A549 (cell line): Measurements from ENCODE around the gene GPR4.
"Not testable (repeated sequence)": the region's sequence is repeated elsewhere in the genome, so short reads cannot be mapped to it uniquely, and the experiment has no call there.

Experiments
- CHD4 ChIP-seq: fragments of 200-600 bp; sonication (generic); IDR thresholded peaks from 2 replicates; pipeline ENCODE4 v1.6.1; 2016; ENCODE audit warnings: antibody characterized with exemption, mild to moderate bottlenecking, borderline replicate concordance
- CTCF ChIP-seq: fragments of >200 bp; sonication (Bioruptor Twin); formaldehyde crosslinking; IDR thresholded peaks from 3 replicates; pipeline ENCODE4 v1.5.1; 2016
- ESRRA ChIP-seq: fragments of 150-350 bp; IDR thresholded peaks from 2 replicates; pipeline ENCODE4 v1.6.1; 2014; ENCODE audit warnings: mild to moderate bottlenecking, low read length, borderline replicate concordance
- FOSL2 ChIP-seq, 2 experiments: fragments of 450-650 bp in 1 of 2; fragments of >200 bp in 1 of 2; sonication (Bioruptor Twin) in 1 of 2; formaldehyde crosslinking; IDR thresholded peaks; 2 replicates each; pipeline versions ENCODE4 v1.5.0 to v1.6.1; 2016 to 2020; ENCODE audit warnings: mild to moderate bottlenecking in 1 of 2, moderate library complexity in 1 of 2
- HOXA7 ChIP-seq: fragments of 250-450 bp; sonication (Bioruptor Pico); IDR thresholded peaks from 2 replicates; pipeline ENCODE4 v1.5.0; 2020; ENCODE audit warnings: mild to moderate bottlenecking, moderate library complexity
- MAZ ChIP-seq: fragments of 150-350 bp; IDR thresholded peaks from 2 replicates; pipeline ENCODE4 v1.6.1; 2014; ENCODE audit warnings: antibody characterized with exemption, low read depth, low read length, borderline replicate concordance
- MYC ChIP-seq: IDR thresholded peaks from 2 replicates; pipeline ENCODE4 v1.6.1; 2012; ENCODE audit warnings: mild to moderate bottlenecking, inconsistent platforms, low read length, improper control_type of control experiment, borderline replicate concordance
- PBX3 ChIP-seq: IDR thresholded peaks from 2 replicates; pipeline ENCODE4 v1.6.1; 2012
- PHF8 ChIP-seq: fragments of 200-600 bp; sonication (generic); IDR thresholded peaks from 2 replicates; pipeline ENCODE4 v1.6.1; 2016; ENCODE audit warnings: low read depth, mild to moderate bottlenecking, antibody characterized with exemption, moderate library complexity, borderline replicate concordance
- POLR2A ChIP-seq: IDR thresholded peaks from 2 replicates; pipeline ENCODE4 v1.6.1; 2012; ENCODE audit warnings: mild to moderate bottlenecking, low read length
- RAD21 ChIP-seq, 2 experiments: fragments of >200 bp in 1 of 2; sonication (Bioruptor Twin) in 1 of 2; formaldehyde crosslinking in 1 of 2; IDR thresholded peaks in 1 of 2; conservative IDR thresholded peaks in 1 of 2; 2 replicates in 1 of 2; 3 replicates in 1 of 2; pipeline ENCODE4 v1.6.1; 2012 to 2018; ENCODE audit warnings: inconsistent platforms in 1 of 2
- RARB ChIP-seq: fragments of 250-450 bp; sonication (Bioruptor Pico); IDR thresholded peaks from 2 replicates; pipeline ENCODE4 v1.8.0; 2021; ENCODE audit warnings: mild to moderate bottlenecking, moderate library complexity
- REST ChIP-seq: fragments of 200-600 bp; sonication (generic); IDR thresholded peaks from 2 replicates; pipeline ENCODE4 v1.6.1; 2016; ENCODE audit warnings: antibody characterized with exemption, mild to moderate bottlenecking, moderate library complexity
- TFCP2L1 ChIP-seq: fragments of 250-450 bp; sonication (Bioruptor Pico); IDR thresholded peaks from 2 replicates; pipeline ENCODE4 v1.5.0; 2021; ENCODE audit warnings: mild to moderate bottlenecking

- TF ChIP-seq PBX3; PHF8; CTCF; REST; MYC; FOSL2 (IDR thresholded peaks at IDR 0.05); FOSL2 (CRISPR knock-in tag; IDR thresholded peaks at IDR 0.05); CHD4; RAD21 (conservative IDR thresholded peaks at IDR 0.05 in 1 of 2, IDR thresholded peaks at IDR 0.05 in 1 of 2); POLR2A; HOXA7 (CRISPR knock-in tag); TFCP2L1; ESRRA; MAZ; RARB (CRISPR knock-in tag): not testable (repeated sequence)
Observed at GRCh38 chr19:45628219-45628618, 26.2 kb upstream of the GPR4 start.
